ENCODE results near the gene RSPO3.

GRCh38 chr6:127111526-127111925 is 6.9 kb upstream of the RSPO3 start:
- TF ChIP-seq CTCF (IDR thresholded peaks at IDR 0.05) (no peak), POLR2A (IDR thresholded peaks at IDR 0.05) (no peak)

Measured in right lobe of liver (tissue), 4 donors.